HEK293T (cell line): ENCODE measurements around the gene SIAH3.

Experiments used
- CTBP1 ChIP-seq: fragments of 450-650 bp; IDR thresholded peaks from 2 replicates; pipeline ENCODE4 v1.6.1; 2016; ENCODE audit warnings: borderline replicate concordance
- ELF4 ChIP-seq: fragments of 450-650 bp; IDR thresholded peaks from 2 replicates; pipeline ENCODE4 v1.6.1; 2017; ENCODE audit warnings: antibody characterized with exemption
- FOXA1 ChIP-seq: fragments of 450-650 bp; IDR thresholded peaks from 2 replicates; pipeline ENCODE4 v1.6.1; 2016; ENCODE audit warnings: mild to moderate bottlenecking
- L3MBTL2 ChIP-seq: fragments of 450-650 bp; conservative IDR thresholded peaks from 2 replicates; pipeline ENCODE4 v1.6.1; 2016; ENCODE audit warnings: mild to moderate bottlenecking
- LEF1 ChIP-seq: fragments of 450-650 bp; IDR thresholded peaks from 2 replicates; pipeline ENCODE4 v1.6.1; 2017; ENCODE audit warnings: mild to moderate bottlenecking, borderline replicate concordance

DNA sequence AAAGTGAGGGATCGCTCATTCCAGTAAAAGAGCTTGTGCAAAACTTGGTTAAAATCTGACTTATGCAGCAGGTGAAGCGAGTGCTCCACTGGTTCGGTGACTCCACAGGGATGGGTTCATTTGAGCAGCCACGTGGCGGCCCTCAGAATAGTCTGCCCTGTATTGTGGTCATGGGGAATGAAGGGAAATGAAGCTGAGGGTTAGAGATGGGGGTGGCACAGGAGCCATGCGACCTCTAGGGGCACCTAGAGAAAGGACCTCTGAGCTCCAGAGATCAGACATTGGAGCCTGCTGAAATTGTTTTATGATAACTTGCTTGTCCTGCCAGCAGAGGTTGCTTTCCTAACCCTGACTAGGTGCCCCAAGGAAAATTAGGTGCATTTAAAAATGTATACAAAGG lies 122.8 kb downstream of the SIAH3 start:
- TF ChIP-seq CTBP1, result no peak
- no peak for TF ChIP-seq FOXA1
- no peak for TF ChIP-seq L3MBTL2
- TF ChIP-seq ELF4, result no peak
- no peak for TF ChIP-seq LEF1
